Trophoblast cell (in vitro differentiated cells and primary cell): Measurements from ENCODE around the gene VSIR.

ENCODE experiments used
- DNase-seq, 2 donors: peaks; one replicate each; pipeline ENCODE4 v3.0.0-alpha.2; 2016
- H2AFZ ChIP-seq: 2 replicates; pipeline ENCODE4 v1.6.1; 2013; ENCODE audit warnings: low read length, moderate library complexity, mild to moderate bottlenecking; ENCODE audit not compliant: insufficient read depth, poor library complexity
- H2AK5ac ChIP-seq: 2 replicates; pipeline ENCODE4 v1.6.1; 2013; ENCODE audit warnings: mild to moderate bottlenecking, low read length
- H2BK120ac ChIP-seq: 2 replicates; pipeline ENCODE4 v1.6.1; 2013; ENCODE audit warnings: low read length, mild to moderate bottlenecking, moderate library complexity; ENCODE audit not compliant: insufficient read depth, poor library complexity
- H2BK12ac ChIP-seq: 2 replicates; pipeline ENCODE4 v1.6.1; 2013; ENCODE audit warnings: mild to moderate bottlenecking, low read length, moderate library complexity
- H2BK5ac ChIP-seq: 2 replicates; pipeline ENCODE4 v1.6.1; 2013; ENCODE audit warnings: low read length, low read depth, moderate library complexity, mild to moderate bottlenecking; ENCODE audit not compliant: poor library complexity
- H3K14ac ChIP-seq: 2 replicates; pipeline ENCODE4 v1.6.1; 2013; ENCODE audit warnings: mild to moderate bottlenecking, low read length
- H3K18ac ChIP-seq: 2 replicates; pipeline ENCODE4 v1.6.1; 2013; ENCODE audit warnings: mild to moderate bottlenecking, low read length
- H3K23ac ChIP-seq: 2 replicates; pipeline ENCODE4 v1.6.1; 2013; ENCODE audit warnings: low read length
- H3K27ac ChIP-seq: 2 replicates; pipeline ENCODE4 v1.5.1; 2013; ENCODE audit warnings: low read depth, mild to moderate bottlenecking, inconsistent platforms, low read length, moderate library complexity
- H3K27me3 ChIP-seq: 2 replicates; pipeline ENCODE4 v1.6.1; 2013; ENCODE audit warnings: inconsistent platforms, mild to moderate bottlenecking, low read length, moderate library complexity; ENCODE audit not compliant: insufficient read depth
- H3K36me3 ChIP-seq, 2 experiments: 1 replicate in 1 of 2; 2 replicates in 1 of 2; pipeline ENCODE4 v1.6.1; 2013; ENCODE audit warnings: low read length in 2 of 2, mild to moderate bottlenecking in 2 of 2, moderate library complexity in 1 of 2; ENCODE audit not compliant: insufficient read depth in 2 of 2, control insufficient read depth in 1 of 2
- H3K4ac ChIP-seq: 2 replicates; pipeline ENCODE4 v1.6.1; 2013; ENCODE audit warnings: low read depth, mild to moderate bottlenecking, low read length, moderate library complexity
- H3K4me1 ChIP-seq, 2 experiments: 1 replicate in 1 of 2; 2 replicates in 1 of 2; pipeline ENCODE4 v1.6.1; 2013; ENCODE audit warnings: low read length in 2 of 2, mild to moderate bottlenecking in 2 of 2, moderate library complexity in 1 of 2; ENCODE audit not compliant: insufficient read depth in 2 of 2, control insufficient read depth in 1 of 2
- H3K4me2 ChIP-seq: 2 replicates; pipeline ENCODE4 v1.6.1; 2013; ENCODE audit warnings: inconsistent platforms, mild to moderate bottlenecking, low read length, moderate library complexity
- H3K4me3 ChIP-seq: 2 replicates; pipeline ENCODE4 v1.5.1; 2013; ENCODE audit warnings: mild to moderate bottlenecking, low read depth, low read length, inconsistent platforms
- H3K79me1 ChIP-seq: one replicate; pipeline ENCODE4 v1.6.1; 2013; ENCODE audit warnings: low read length
- H3K79me2 ChIP-seq: 2 replicates; pipeline ENCODE4 v1.6.1; 2013; ENCODE audit warnings: low read length, mild to moderate bottlenecking; ENCODE audit not compliant: control insufficient read depth, insufficient read depth, poor library complexity
- H3K9ac ChIP-seq: 2 replicates; pipeline ENCODE4 v1.6.1; 2013; ENCODE audit warnings: mild to moderate bottlenecking, low read length
- H3K9me3 ChIP-seq: 2 replicates; pipeline ENCODE4 v1.6.1; 2013; ENCODE audit warnings: low read depth, mild to moderate bottlenecking, control low read depth, inconsistent platforms, low read length; ENCODE audit not compliant: insufficient read depth
- H4K12ac ChIP-seq: 2 replicates; pipeline ENCODE4 v1.6.1; 2013; ENCODE audit warnings: low read depth, mild to moderate bottlenecking, low read length, moderate library complexity
- H4K8ac ChIP-seq: 2 replicates; pipeline ENCODE4 v1.6.1; 2013; ENCODE audit warnings: low read depth, mild to moderate bottlenecking, low read length, moderate library complexity
- H4K91ac ChIP-seq: one replicate; pipeline ENCODE4 v1.6.1; 2013; ENCODE audit warnings: low read depth, mild to moderate bottlenecking, low read length, moderate library complexity
- WGBS: extraction: QIAGEN DNeasy Blood & Tissue Kit; methylation state at CpG from one replicate; pipeline ENCODE4 v1.1.7; 2013; ENCODE audit warnings: missing lambda C conversion rate; ENCODE audit not compliant: insufficient read length, insufficient coverage; ENCODE audit errors: extremely low coverage; 5-methylcytosine and 5-hydroxymethylcytosine counted together

Gene VSIR

GRCh38 chr10:71754562-71754961 lies 18.8 kb downstream of the VSIR start:
- no peak overlapping the region for H3K4me2 ChIP-seq
- H4K91ac ChIP-seq, result no peak overlapping the region
- no peak overlapping the region for H2BK12ac ChIP-seq
- H3K18ac ChIP-seq, result no peak overlapping the region
- H4K8ac ChIP-seq, result no peak overlapping the region
- H3K9ac ChIP-seq, result no peak overlapping the region
- no peaks in the 10 kb centered on the region for H3K79me2 ChIP-seq
- H3K36me3 ChIP-seq, result no peaks in the 10 kb centered on the region
- H3K27me3 ChIP-seq, result no peaks in the 10 kb centered on the region
- H2AFZ ChIP-seq, result no peak overlapping the region
- no peak overlapping the region for H2BK120ac ChIP-seq
- H2AK5ac ChIP-seq, result no peak overlapping the region
- H3K79me1 ChIP-seq, result peaks cover 2% of the 10 kb centered on the region
- H3K4ac ChIP-seq, result no peak overlapping the region
- no peak overlapping the region for H3K23ac ChIP-seq
- H3K27ac ChIP-seq, result no peak overlapping the region
- no peak for DNase-seq
- H3K14ac ChIP-seq, result no peak overlapping the region
- H2BK5ac ChIP-seq, result no peak overlapping the region
- WGBS, result no CpG with 5 or more reads among the region's 3 CpGs
- H3K4me3 ChIP-seq, result no peak overlapping the region
- peaks cover 2% of the 10 kb centered on the region for H3K9me3 ChIP-seq
- H3K4me1 ChIP-seq, result peaks cover 0 to 3% of the 10 kb centered on the region in 2 experiments
- H4K12ac ChIP-seq, result no peak overlapping the region

- no peak overlapping the region for H4K12ac ChIP-seq
- no peak overlapping the region for H2AK5ac ChIP-seq
- H4K8ac ChIP-seq, result no peak overlapping the region
- H3K27me3 ChIP-seq, result no peaks in the 10 kb centered on the region
- H3K36me3 ChIP-seq, result no peaks in the 10 kb centered on the region
- no peak overlapping the region for H2AFZ ChIP-seq
- H2BK12ac ChIP-seq, result no peak overlapping the region
- H3K9me3 ChIP-seq, result peaks cover 2% of the 10 kb centered on the region
- H2BK5ac ChIP-seq, result no peak overlapping the region
- H4K91ac ChIP-seq, result no peak overlapping the region
- no peak overlapping the region for H3K4me3 ChIP-seq
- no CpG with 5 or more reads among the region's 8 CpGs for WGBS
- H3K79me2 ChIP-seq, result no peaks in the 10 kb centered on the region
- no peak overlapping the region for H3K23ac ChIP-seq
- no peak overlapping the region for H3K9ac ChIP-seq
- no peak overlapping the region for H2BK120ac ChIP-seq
- no peak overlapping the region for H3K4me2 ChIP-seq
- no peak overlapping the region for H3K14ac ChIP-seq
- peaks cover 2% of the 10 kb centered on the region for H3K79me1 ChIP-seq
- H3K18ac ChIP-seq, result no peak overlapping the region
- DNase-seq, result no peak
- H3K4me1 ChIP-seq, result peaks cover 0 to 3% of the 10 kb centered on the region in 2 experiments
- no peak overlapping the region for H3K27ac ChIP-seq
- H3K4ac ChIP-seq, result no peak overlapping the region
Measured at GRCh38 chr10:71753960-71754505, 19.3 kb downstream of the VSIR start.

GRCh38 chr10:71753091-71753959 lies 20.0 kb downstream of the VSIR start:
- H3K27me3 ChIP-seq, result no peaks in the 10 kb centered on the region
- H4K91ac ChIP-seq, result no peak overlapping the region
- no peak overlapping the region for H3K9ac ChIP-seq
- H3K27ac ChIP-seq, result no peak overlapping the region
- H3K4me3 ChIP-seq, result no peak overlapping the region
- no peak overlapping the region for H4K12ac ChIP-seq
- no peaks in the 10 kb centered on the region for H3K36me3 ChIP-seq
- WGBS, result no CpG with 5 or more reads among the region's 15 CpGs
- H2BK12ac ChIP-seq, result no peak overlapping the region
- no peak overlapping the region for H2BK5ac ChIP-seq
- H2AK5ac ChIP-seq, result no peak overlapping the region
- no peak overlapping the region for H4K8ac ChIP-seq
- no peaks in the 10 kb centered on the region for H3K79me2 ChIP-seq
- no peak overlapping the region for H3K23ac ChIP-seq
- no peak overlapping the region for H3K4me2 ChIP-seq
- peaks cover 0 to 3% of the 10 kb centered on the region in 2 experiments for H3K4me1 ChIP-seq
- H3K14ac ChIP-seq, result no peak overlapping the region
- no peak overlapping the region for H3K4ac ChIP-seq
- no peak overlapping the region for H3K18ac ChIP-seq
- no peak overlapping the region for H2AFZ ChIP-seq
- DNase-seq, result peak in 1 of 2 donors; percentile 8
- no peak overlapping the region for H2BK120ac ChIP-seq
- H3K9me3 ChIP-seq, result peaks cover 2% of the 10 kb centered on the region
- H3K79me1 ChIP-seq, result peaks cover 2% of the 10 kb centered on the region

DNA sequence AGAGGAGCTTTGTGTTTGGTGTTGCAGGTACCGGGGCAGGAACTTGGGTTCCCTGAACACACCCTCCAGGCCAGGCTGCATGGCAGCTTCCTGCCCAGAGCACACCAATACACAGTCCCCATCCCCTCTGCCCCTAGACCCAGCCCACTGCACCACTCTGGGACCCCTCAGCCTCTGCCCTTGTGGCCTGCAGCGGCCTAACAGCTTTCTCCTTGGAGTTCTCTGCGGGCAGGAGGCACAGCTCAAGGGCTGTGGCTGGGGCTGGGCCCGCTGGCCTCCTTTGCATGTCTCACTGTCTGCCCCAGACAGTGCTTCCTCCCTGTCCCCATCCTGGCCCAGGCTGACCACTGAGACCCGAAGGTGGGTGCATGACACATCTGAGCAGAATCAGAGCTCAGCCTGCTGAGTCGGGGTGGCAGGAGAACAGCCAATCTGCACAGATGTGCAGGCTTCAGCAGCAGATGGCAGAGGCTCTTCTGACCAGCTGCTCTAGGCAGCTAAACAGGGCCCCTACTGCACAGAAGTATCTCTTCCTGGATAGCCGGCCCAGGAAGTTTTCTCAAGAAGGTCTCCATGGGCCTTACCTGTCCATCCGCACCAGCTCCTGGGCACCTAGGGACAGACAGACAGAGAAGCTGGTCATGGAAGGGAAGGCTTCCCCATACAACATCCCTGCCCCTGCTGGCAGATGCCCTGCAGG lies 20.8 kb downstream of the VSIR start:
- Histone ChIP-seq H3K9ac (no peak overlapping the region), H3K9me3 (peaks cover 2% of the 10 kb centered on the region), H2BK12ac (no peak overlapping the region), H3K18ac (no peak overlapping the region), H3K79me2 (no peaks in the 10 kb centered on the region), H3K14ac (no peak overlapping the region), H3K27ac (no peak overlapping the region), H3K23ac (no peak overlapping the region), H3K79me1 (no peaks in the 10 kb centered on the region), H4K91ac (no peak overlapping the region), H3K27me3 (no peaks in the 10 kb centered on the region), H2BK120ac (no peak overlapping the region), H3K36me3 (no peaks in the 10 kb centered on the region), H3K4me3 (no peak overlapping the region), H2AK5ac (no peak overlapping the region), H3K4me1 (peaks cover 0 to 3% of the 10 kb centered on the region in 2 experiments), H2BK5ac (no peak overlapping the region), H3K4me2 (no peak overlapping the region), H4K8ac (no peak overlapping the region), H3K4ac (no peak overlapping the region), H2AFZ (no peak overlapping the region), H4K12ac (no peak overlapping the region)
- no CpG with 5 or more reads among the region's 8 CpGs for whole genome bisulfite sequencing
- no peak for DNase-seq
